Measurements from ENCODE around the gene AOAH. TPM values are rescaled to one million over a fixed set of nuclear protein-coding genes. Genes with fewer than 3 reads are reported as not detected.

Gene AOAH
- total and polyA plus RNA-seq, 11 donors: 0.65 to 42.0 (median 1.8) TPM

DNA sequence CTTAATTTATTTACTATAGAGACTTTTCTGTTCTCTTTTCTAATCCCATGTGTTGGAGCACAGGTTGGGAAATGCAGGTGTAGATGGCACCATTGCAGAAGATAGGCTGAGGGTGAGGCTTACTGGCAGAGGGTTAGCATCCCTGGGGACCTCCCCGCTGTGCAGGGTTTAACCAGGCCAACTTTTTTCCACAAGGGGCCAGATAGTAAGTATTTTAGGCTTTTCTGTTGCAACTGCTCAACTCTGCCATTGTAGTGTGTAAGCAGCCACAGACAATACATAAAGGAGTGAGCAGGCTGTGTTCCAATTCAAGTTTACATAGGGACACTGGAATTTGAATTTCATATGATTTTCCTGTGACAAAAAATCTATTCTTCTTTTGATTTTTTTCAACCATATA, 34.6 kb upstream of the AOAH start:
- Histone ChIP-seq H3K4me1 (no peaks in the 10 kb centered on the region), H3K9me3 (no peaks in the 10 kb centered on the region), H3K36me3 (no peaks in the 10 kb centered on the region), H3K27ac (no peak overlapping the region), H3K4me3 (no peak overlapping the region), H3K27me3 (no peaks in the 10 kb centered on the region)
- DNase-seq (no peak), ATAC-seq (no peak)
- no peak for TF ChIP-seq CTCF (IDR thresholded peaks at IDR 0.05)
- TF ChIP-seq POLR2A (IDR thresholded peaks at IDR 0.05): no peak
- intact Hi-C loops (cut with DNase I): no loop called here
- WGBS, 4 donors: 50 to 79% (median 76%) methylated on average over 1 of the region's 1 CpG

DNA sequence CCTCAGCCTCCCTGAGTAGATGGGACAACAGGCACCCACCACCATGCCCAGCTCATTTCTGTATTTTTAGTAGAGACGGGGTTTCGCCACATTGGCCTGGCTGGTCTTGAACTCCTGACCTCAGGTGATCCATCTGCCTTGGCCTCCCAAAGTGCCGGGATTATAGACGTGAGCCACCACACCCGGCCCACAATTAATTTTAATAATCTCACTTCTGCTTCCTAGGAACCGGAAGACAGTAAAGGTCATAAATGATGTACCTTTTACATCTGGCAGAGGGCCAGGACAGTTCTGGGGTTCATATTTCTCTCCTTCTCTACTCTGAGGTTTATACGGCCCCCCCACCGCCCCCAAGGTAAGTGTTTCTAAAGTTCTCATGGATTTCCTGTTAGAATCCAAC, 31.2 kb upstream of the AOAH start:
- Histone ChIP-seq H3K4me1 (no peaks in the 10 kb centered on the region), H3K4me3 (no peak overlapping the region), H3K36me3 (no peaks in the 10 kb centered on the region), H3K27me3 (no peaks in the 10 kb centered on the region), H3K9me3 (no peaks in the 10 kb centered on the region), H3K27ac (no peak overlapping the region)
- intact Hi-C loops (cut with DNase I): no loop called here
- DNase-seq (no peak), ATAC-seq (no peak)
- 82 to 92% (median 90%) methylated on average over 8 of the region's 8 CpGs for WGBS, 4 donors
- no peak for TF ChIP-seq CTCF (IDR thresholded peaks at IDR 0.05)
- TF ChIP-seq POLR2A (IDR thresholded peaks at IDR 0.05): no peak

GRCh38 chr7:36752026-36752711, 27.9 kb upstream of the AOAH start:
- Histone ChIP-seq H3K36me3 (no peaks in the 10 kb centered on the region), H3K27me3 (no peaks in the 10 kb centered on the region), H3K9me3 (no peaks in the 10 kb centered on the region), H3K4me3 (no peak overlapping the region), H3K27ac (no peak overlapping the region), H3K4me1 (peaks cover 0 to 33% (median 0%) of the 10 kb centered on the region in 12 donors)
- intact Hi-C loops (cut with DNase I): no loop called here
- ATAC-seq (no peak), DNase-seq (no peak)
- TF ChIP-seq POLR2A (IDR thresholded peaks at IDR 0.05) (no peak), CTCF (IDR thresholded peaks at IDR 0.05) (no peak)
- 52 to 75% (median 62%) methylated on average over 2 of the region's 2 CpGs for WGBS, 4 donors

- no peak for TF ChIP-seq POLR2A (IDR thresholded peaks at IDR 0.05)
- TF ChIP-seq CTCF (IDR thresholded peaks at IDR 0.05): no peak
- intact Hi-C loops (cut with DNase I): no loop called here
- no peaks in the 10 kb centered on the region for H3K36me3 ChIP-seq
- no peak for ATAC-seq
- WGBS, 4 donors: 72 to 74% (median 73%) methylated on average over 5 of the region's 5 CpGs
- H3K4me3 ChIP-seq: no peak overlapping the region
- H3K4me1 ChIP-seq: peaks cover 0 to 50% (median 0%) of the 10 kb centered on the region in 12 donors
- H3K27ac ChIP-seq: peak overlapping the region in 1 of 12 donors; percentile 77
- no peaks in the 10 kb centered on the region for H3K9me3 ChIP-seq
- no peak for DNase-seq
- H3K27me3 ChIP-seq: no peaks in the 10 kb centered on the region
Measured at GRCh38 chr7:36750451-36750850, 26.2 kb upstream of the AOAH start.

Measured in heart left ventricle (tissue), 16 donors.